ENCODE measurements around the gene DHX38. TPM values are rescaled to one million over a fixed set of nuclear protein-coding genes. Genes with fewer than 3 reads are reported as not detected.

Gene DHX38
- polyA plus RNA-seq, 1 of the 3 experiments (the other 2 are of a cell fraction): 75.0 TPM

DNA sequence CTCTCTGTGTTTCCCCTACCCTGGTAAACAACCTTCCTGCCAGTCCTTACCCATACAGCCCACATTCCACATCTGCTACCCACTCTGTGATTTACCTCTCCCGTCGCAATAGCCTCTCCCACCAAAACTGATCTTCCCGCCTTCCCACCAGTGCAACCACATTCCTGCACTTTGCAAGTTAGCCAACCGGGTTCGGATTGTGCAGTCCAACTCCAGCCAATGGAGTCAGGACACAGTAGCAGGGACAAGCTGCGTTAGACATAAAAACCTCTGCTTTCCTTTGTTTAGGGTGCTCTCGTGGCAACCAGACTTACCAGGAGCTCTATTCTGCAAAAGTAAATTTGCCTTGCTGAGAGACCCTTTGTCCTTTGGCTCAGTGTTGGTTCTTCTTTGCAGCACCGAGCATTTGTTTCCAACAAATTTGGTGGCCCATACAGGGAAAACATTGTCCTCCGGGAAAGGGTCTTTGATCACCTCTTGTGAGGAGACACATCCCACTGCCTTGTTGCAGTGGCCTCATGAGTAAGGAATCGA lies 29.2 kb upstream of the DHX38 start:
- no peaks in the 10 kb centered on the region for H3K27me3 ChIP-seq (ENCODE audit: insufficient read depth)
- H3K4me2 ChIP-seq: no peak overlapping the region
- DNase-seq: no peak
- ChIA-PET POLR2A (no interaction called here), CTCF (no interaction called here)
- H4K20me1 ChIP-seq (ENCODE audit: insufficient read depth): no peaks in the 10 kb centered on the region
- no peak overlapping the region for H3K4me3 ChIP-seq (ENCODE audit: low read depth in 2 of 2, low read length in 1 of 2)
- TF ChIP-seq, protein P1, sequence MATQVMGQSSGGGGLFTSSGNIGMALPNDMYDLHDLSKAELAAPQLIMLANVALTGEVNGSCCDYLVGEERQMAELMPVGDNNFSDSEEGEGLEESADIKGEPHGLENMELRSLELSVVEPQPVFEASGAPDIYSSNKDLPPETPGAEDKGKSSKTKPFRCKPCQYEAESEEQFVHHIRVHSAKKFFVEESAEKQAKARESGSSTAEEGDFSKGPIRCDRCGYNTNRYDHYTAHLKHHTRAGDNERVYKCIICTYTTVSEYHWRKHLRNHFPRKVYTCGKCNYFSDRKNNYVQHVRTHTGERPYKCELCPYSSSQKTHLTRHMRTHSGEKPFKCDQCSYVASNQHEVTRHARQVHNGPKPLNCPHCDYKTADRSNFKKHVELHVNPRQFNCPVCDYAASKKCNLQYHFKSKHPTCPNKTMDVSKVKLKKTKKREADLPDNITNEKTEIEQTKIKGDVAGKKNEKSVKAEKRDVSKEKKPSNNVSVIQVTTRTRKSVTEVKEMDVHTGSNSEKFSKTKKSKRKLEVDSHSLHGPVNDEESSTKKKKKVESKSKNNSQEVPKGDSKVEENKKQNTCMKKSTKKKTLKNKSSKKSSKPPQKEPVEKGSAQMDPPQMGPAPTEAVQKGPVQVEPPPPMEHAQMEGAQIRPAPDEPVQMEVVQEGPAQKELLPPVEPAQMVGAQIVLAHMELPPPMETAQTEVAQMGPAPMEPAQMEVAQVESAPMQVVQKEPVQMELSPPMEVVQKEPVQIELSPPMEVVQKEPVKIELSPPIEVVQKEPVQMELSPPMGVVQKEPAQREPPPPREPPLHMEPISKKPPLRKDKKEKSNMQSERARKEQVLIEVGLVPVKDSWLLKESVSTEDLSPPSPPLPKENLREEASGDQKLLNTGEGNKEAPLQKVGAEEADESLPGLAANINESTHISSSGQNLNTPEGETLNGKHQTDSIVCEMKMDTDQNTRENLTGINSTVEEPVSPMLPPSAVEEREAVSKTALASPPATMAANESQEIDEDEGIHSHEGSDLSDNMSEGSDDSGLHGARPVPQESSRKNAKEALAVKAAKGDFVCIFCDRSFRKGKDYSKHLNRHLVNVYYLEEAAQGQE (IDR thresholded peaks at IDR 0.05; ENCODE audit: low read depth, low read length): no peak
- 70% methylated on average over 9 of the region's 10 CpGs for WGBS (ENCODE audit: low lambda C conversion rate)
- H3K36me3 ChIP-seq (replicated peaks in 1 of 2; ENCODE audit: control insufficient read depth in 1 of 2, insufficient read depth in 2 of 2, low read length in 1 of 2): no peaks in the 10 kb centered on the region
- no peak overlapping the region for H3K27ac ChIP-seq (ENCODE audit: low read depth in 2 of 2, low read length in 1 of 2)
- no peaks in the 10 kb centered on the region for H3K79me2 ChIP-seq (ENCODE audit: insufficient read depth)
- H2AFZ ChIP-seq (ENCODE audit: low read depth): no peak overlapping the region
- H3K9me3 ChIP-seq: no peaks in the 10 kb centered on the region
- no peaks in the 10 kb centered on the region for H3F3A ChIP-seq (replicated peaks; ENCODE audit: insufficient read depth)
- H3K4me1 ChIP-seq (ENCODE audit: control insufficient read depth in 1 of 2, insufficient read depth in 2 of 2, low read depth in 1 of 2, low read length in 1 of 2): no peaks in the 10 kb centered on the region
- no peaks in the 10 kb centered on the region for H3K9me2 ChIP-seq
- H3K9ac ChIP-seq: no peak overlapping the region

DNA sequence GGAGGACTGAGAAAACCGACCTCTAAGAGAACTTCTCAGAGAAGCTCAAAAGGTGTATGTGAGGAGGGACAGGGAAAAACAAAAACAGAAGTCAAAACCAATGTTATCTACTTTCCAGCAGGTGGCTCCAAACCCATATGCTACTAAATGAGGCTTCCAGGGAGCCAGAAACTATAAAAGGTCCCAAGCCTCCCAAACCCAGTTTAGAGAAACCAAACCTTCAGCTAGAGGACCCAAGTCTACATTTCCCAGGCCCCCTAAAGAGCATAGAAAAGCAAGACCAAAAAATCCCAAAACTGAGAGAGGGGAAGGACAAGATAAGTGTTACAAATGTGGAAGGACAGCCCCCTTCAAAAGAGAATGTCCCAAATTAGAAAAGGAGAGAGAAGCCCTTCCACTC lies 26.9 kb upstream of the DHX38 start:
- TF ChIP-seq EZH2phosphoT487 (IDR thresholded peaks at IDR 0.05; ENCODE audit: borderline replicate concordance, low read depth) (no peak), RFX5 (IDR thresholded peaks at IDR 0.05; ENCODE audit: low read length) (no peak), RAD21 (IDR thresholded peaks at IDR 0.05; ENCODE audit: low read length) (peak; percentile 77), SIN3A (IDR thresholded peaks at IDR 0.05; ENCODE audit: borderline replicate concordance, low read depth, low read length) (no peak), FOSL2 (IDR thresholded peaks at IDR 0.05; ENCODE audit: borderline replicate concordance, low read depth) (no peak), SMC3 (IDR thresholded peaks at IDR 0.05; ENCODE audit: low read depth, low read length) (peak; percentile 59)
- TF ChIP-seq, protein P2, sequence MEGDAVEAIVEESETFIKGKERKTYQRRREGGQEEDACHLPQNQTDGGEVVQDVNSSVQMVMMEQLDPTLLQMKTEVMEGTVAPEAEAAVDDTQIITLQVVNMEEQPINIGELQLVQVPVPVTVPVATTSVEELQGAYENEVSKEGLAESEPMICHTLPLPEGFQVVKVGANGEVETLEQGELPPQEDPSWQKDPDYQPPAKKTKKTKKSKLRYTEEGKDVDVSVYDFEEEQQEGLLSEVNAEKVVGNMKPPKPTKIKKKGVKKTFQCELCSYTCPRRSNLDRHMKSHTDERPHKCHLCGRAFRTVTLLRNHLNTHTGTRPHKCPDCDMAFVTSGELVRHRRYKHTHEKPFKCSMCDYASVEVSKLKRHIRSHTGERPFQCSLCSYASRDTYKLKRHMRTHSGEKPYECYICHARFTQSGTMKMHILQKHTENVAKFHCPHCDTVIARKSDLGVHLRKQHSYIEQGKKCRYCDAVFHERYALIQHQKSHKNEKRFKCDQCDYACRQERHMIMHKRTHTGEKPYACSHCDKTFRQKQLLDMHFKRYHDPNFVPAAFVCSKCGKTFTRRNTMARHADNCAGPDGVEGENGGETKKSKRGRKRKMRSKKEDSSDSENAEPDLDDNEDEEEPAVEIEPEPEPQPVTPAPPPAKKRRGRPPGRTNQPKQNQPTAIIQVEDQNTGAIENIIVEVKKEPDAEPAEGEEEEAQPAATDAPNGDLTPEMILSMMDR (IDR thresholded peaks at IDR 0.05): peak; percentile 68
- 4% methylated on average over 1 of the region's 1 CpG for WGBS (ENCODE audit: low lambda C conversion rate)
- Histone ChIP-seq H3K36me3 (replicated peaks in 1 of 2; ENCODE audit: control insufficient read depth in 1 of 2, insufficient read depth in 2 of 2, low read length in 1 of 2) (no peaks in the 10 kb centered on the region), H3K4me2 (no peak overlapping the region), H3K79me2 (ENCODE audit: insufficient read depth) (no peaks in the 10 kb centered on the region), H4K20me1 (ENCODE audit: insufficient read depth) (no peaks in the 10 kb centered on the region), H3K27ac (ENCODE audit: low read depth in 2 of 2, low read length in 1 of 2) (no peak overlapping the region), H3K4me3 (ENCODE audit: low read depth in 2 of 2, low read length in 1 of 2) (no peak overlapping the region), H3K27me3 (ENCODE audit: insufficient read depth) (no peaks in the 10 kb centered on the region), H3K9me3 (no peaks in the 10 kb centered on the region), H2AFZ (ENCODE audit: low read depth) (no peak overlapping the region), H3K4me1 (ENCODE audit: control insufficient read depth in 1 of 2, insufficient read depth in 2 of 2, low read depth in 1 of 2, low read length in 1 of 2) (no peaks in the 10 kb centered on the region), H3K9ac (no peak overlapping the region), H3F3A (replicated peaks; ENCODE audit: insufficient read depth) (no peaks in the 10 kb centered on the region), H3K9me2 (no peaks in the 10 kb centered on the region)
- peak; percentile 37 for DNase-seq
- ChIA-PET POLR2A (no interaction called here), CTCF (interaction anchor here (0.7 to 3.2 kb wide), 28 partner anchors 9 to 1968 kb away, joined by 3 to 48 read pairs (median 4); partner anchors contain the start of genes DHX38, HP and TXNL4B)

All from SK-N-SH (cell line).